Ishikawa (cell line): ENCODE results near the gene HLX.
A peak's percentile ranks its signal among the peaks of the same experiment; 100 is the strongest.

Experiments used
- CEBPB ChIP-seq: IDR thresholded peaks from 2 replicates; pipeline ENCODE4 v1.6.1; 2012
- CREB1 ChIP-seq: IDR thresholded peaks from 2 replicates; pipeline ENCODE4 v1.6.1; 2012; ENCODE audit warnings: low read depth
- EGR1 ChIP-seq: IDR thresholded peaks from 2 replicates; pipeline ENCODE4 v1.6.1; 2012
- EP300 ChIP-seq: IDR thresholded peaks from 2 replicates; pipeline ENCODE4 v1.6.1; 2012; ENCODE audit warnings: borderline replicate concordance
- FOXM1 ChIP-seq: IDR thresholded peaks from 2 replicates; pipeline ENCODE4 v1.6.1; 2012; ENCODE audit warnings: low read depth, borderline replicate concordance
- MAX ChIP-seq: IDR thresholded peaks from 2 replicates; pipeline ENCODE4 v1.6.1; 2012
- NFIC ChIP-seq: IDR thresholded peaks from 2 replicates; pipeline ENCODE4 v1.6.1; 2012
- RAD21 ChIP-seq: IDR thresholded peaks from 2 replicates; pipeline ENCODE4 v1.6.1; 2012; ENCODE audit warnings: low read depth
- REST ChIP-seq: IDR thresholded peaks from 2 replicates; pipeline ENCODE4 v1.6.1; 2012; ENCODE audit warnings: low read depth, mild to moderate bottlenecking
- TAF1 ChIP-seq: IDR thresholded peaks from 2 replicates; pipeline ENCODE4 v1.6.1; 2012; ENCODE audit warnings: low read depth, mild to moderate bottlenecking
- TCF12 ChIP-seq: IDR thresholded peaks from 2 replicates; pipeline ENCODE4 v1.6.1; 2012; ENCODE audit warnings: low read depth
- TEAD4 ChIP-seq: IDR thresholded peaks from 2 replicates; pipeline ENCODE4 v1.6.1; 2012
- USF1 ChIP-seq: IDR thresholded peaks from 2 replicates; pipeline ENCODE4 v1.6.1; 2012
- YY1 ChIP-seq: IDR thresholded peaks from 2 replicates; pipeline ENCODE4 v1.6.1; 2012; ENCODE audit warnings: low read depth
- ZBTB7A ChIP-seq: IDR thresholded peaks from 2 replicates; pipeline ENCODE4 v1.6.1; 2012; ENCODE audit warnings: low read depth

The HLX gene

GRCh38 chr1:220873868-220874655 lies 5.2 kb upstream of the HLX start:
- TF ChIP-seq RAD21 (peak; percentile 64), TCF12 (no peak)

GRCh38 chr1:220875260-220875659 lies 4.0 kb upstream of the HLX start:
- TF ChIP-seq FOXM1: no peak

- no peak for TF ChIP-seq TCF12
- TF ChIP-seq EGR1: no peak
- no peak for TF ChIP-seq YY1
- TF ChIP-seq USF1: no peak
- no peak for TF ChIP-seq TAF1
- TF ChIP-seq EP300: no peak
- no peak for TF ChIP-seq CEBPB
- no peak for TF ChIP-seq TEAD4
- TF ChIP-seq ZBTB7A: no peak
- TF ChIP-seq CREB1: no peak
- no peak for TF ChIP-seq MAX
- TF ChIP-seq RAD21: no peak
- TF ChIP-seq FOXM1: no peak
- TF ChIP-seq REST: no peak
These were observed 2.5 kb upstream of the HLX start for GRCh38 chr1:220876511-220877376.

GRCh38 chr1:220877377-220878095 lies 1.7 kb upstream of the HLX start:
- TF ChIP-seq TAF1: no peak
- TF ChIP-seq EP300: no peak
- TF ChIP-seq REST: no peak
- no peak for TF ChIP-seq CREB1
- TF ChIP-seq USF1: no peak
- no peak for TF ChIP-seq MAX
- TF ChIP-seq TEAD4: no peak
- no peak for TF ChIP-seq ZBTB7A
- no peak for TF ChIP-seq TCF12
- TF ChIP-seq YY1: no peak
- TF ChIP-seq NFIC: no peak
- no peak for TF ChIP-seq CEBPB
- no peak for TF ChIP-seq EGR1
- no peak for TF ChIP-seq FOXM1
- no peak for TF ChIP-seq RAD21

GRCh38 chr1:220878191-220879075 lies 810 bp upstream of the HLX start:
- TF ChIP-seq EP300 (no peak), YY1 (no peak), TEAD4 (no peak), MAX (no peak)
